SIG-M5 (cell line): ENCODE data around the gene TANGO2.

Experiments
- DNase-seq: peaks from one replicate; lab custom pipeline; 2025; lab: John Stamatoyannopoulos, UW

The TANGO2 gene

GRCh38 chr22:20026204-20026908 lies 5.4 kb downstream of the TANGO2 start:
- no peak for DNase-seq

- DNase-seq, result no peak
Observed at GRCh38 chr22:20026996-20027601, 6.2 kb downstream of the TANGO2 start.

GRCh38 chr22:20027966-20028854 lies 7.3 kb downstream of the TANGO2 start:
- DNase-seq, result no peak

- no peak for DNase-seq
Observed at GRCh38 chr22:20028855-20029549, 8.1 kb downstream of the TANGO2 start.

GRCh38 chr22:20029550-20030225 lies 8.8 kb downstream of the TANGO2 start:
- DNase-seq, result no peak

- no peak for DNase-seq
Observed at GRCh38 chr22:20031732-20032406, 11.0 kb downstream of the TANGO2 start.

- no peak for DNase-seq
Observed at GRCh38 chr22:20032407-20032991, 11.6 kb downstream of the TANGO2 start.

- DNase-seq, result no peak
Observed at GRCh38 chr22:20033045-20033706, 12.3 kb downstream of the TANGO2 start.

GRCh38 chr22:20034143-20034542 lies 13.2 kb downstream of the TANGO2 start:
- no peak for DNase-seq

GRCh38 chr22:20035375-20036083 lies 14.6 kb downstream of the TANGO2 start:
- no peak for DNase-seq

- no peak for DNase-seq
Observed at GRCh38 chr22:20036084-20036482, 15.2 kb downstream of the TANGO2 start.

- no peak for DNase-seq
Observed at GRCh38 chr22:20036535-20037392, 15.9 kb downstream of the TANGO2 start.

GRCh38 chr22:20037419-20037818 lies 16.5 kb downstream of the TANGO2 start:
- no peak for DNase-seq

- DNase-seq, result no peak
Observed at GRCh38 chr22:20038574-20038973, 17.7 kb downstream of the TANGO2 start.

- no peak for DNase-seq
Observed at GRCh38 chr22:20039683-20040325, 18.9 kb downstream of the TANGO2 start.

GRCh38 chr22:20040327-20041200 lies 19.7 kb downstream of the TANGO2 start:
- DNase-seq, result no peak
